ENCODE data around the gene ZNF446.
"Not testable (repeated sequence)": the region's sequence is repeated elsewhere in the genome, so short reads cannot be mapped to it uniquely, and the experiment has no call there.

The ZNF446 gene

GRCh38 chr19:58440556-58440955 is 35.6 kb upstream of the ZNF446 start:
- peak overlapping the region; percentile 76 to 81 for H3K27ac ChIP-seq
- intact Hi-C loops (cut with DNase I; ENCODE audit: low total_unique reads), result no loop called here

GRCh38 chr19:58442986-58443385 is 33.2 kb upstream of the ZNF446 start:
- H3K4me1 ChIP-seq, result peaks cover 0 to 17% (median 11%) of the 10 kb centered on the region in 4 donors
- peaks cover 1 to 11% (median 4%) of the 10 kb centered on the region in 3 donors for H3K36me3 ChIP-seq
- H3K4me3 ChIP-seq; H3K27ac ChIP-seq; H3K27me3 ChIP-seq; DNase-seq; intact Hi-C loops (cut with DNase I; ENCODE audit: low total_unique reads): not testable (repeated sequence)
- H3K9me3 ChIP-seq, result peaks cover 0 to 16% (median 12%) of the 10 kb centered on the region in 3 donors

More at GRCh38 chr19:58440556-58440955, 35.6 kb upstream of the ZNF446 start:
- Histone ChIP-seq H3K36me3 (peaks cover 26 to 35% (median 28%) of the 10 kb centered on the region in 3 donors), H3K27me3 (no peaks in the 10 kb centered on the region), H3K4me1 (peaks cover 0 to 17% (median 11%) of the 10 kb centered on the region in 4 donors), H3K9me3 (peaks cover 0 to 40% (median 37%) of the 10 kb centered on the region in 3 donors), H3K4me3 (peak overlapping the region; percentile 56 to 57)
- TF ChIP-seq CTCF (IDR thresholded peaks at IDR 0.05), result no peak
- DNase-seq, result peak in 1 of 2 donors; percentile 66

- H3K9me3 ChIP-seq; H3K4me3 ChIP-seq; H3K27ac ChIP-seq; intact Hi-C loops (cut with DNase I; ENCODE audit: low total_unique reads); DNase-seq; H3K36me3 ChIP-seq: not testable (repeated sequence)
- Histone ChIP-seq H3K27me3 (peaks cover 0 to 13% of the 10 kb centered on the region in 2 donors), H3K4me1 (peaks cover 0 to 14% (median 5%) of the 10 kb centered on the region in 4 donors)
Observed at GRCh38 chr19:58448860-58449259, 27.3 kb upstream of the ZNF446 start.

- H3K9me3 ChIP-seq; DNase-seq; intact Hi-C loops (cut with DNase I; ENCODE audit: low total_unique reads); H3K4me3 ChIP-seq; H3K27ac ChIP-seq: not testable (repeated sequence)
- H3K4me1 ChIP-seq, result peaks cover 0 to 14% (median 5%) of the 10 kb centered on the region in 4 donors
- H3K27me3 ChIP-seq, result peaks cover 0 to 13% of the 10 kb centered on the region in 2 donors
- H3K36me3 ChIP-seq, result peaks cover 0 to 15% (median 11%) of the 10 kb centered on the region in 3 donors
Observed at GRCh38 chr19:58449980-58450379, 26.2 kb upstream of the ZNF446 start.

- H3K36me3 ChIP-seq, result peaks cover 0 to 22% (median 16%) of the 10 kb centered on the region in 3 donors
- DNase-seq, result no peak
- H3K4me3 ChIP-seq, result peak overlapping the region; percentile 75 to 82
- intact Hi-C loops (cut with DNase I; ENCODE audit: low total_unique reads), result no loop called here
- H3K27me3 ChIP-seq, result peaks cover 0 to 13% of the 10 kb centered on the region in 2 donors
- peaks cover 0 to 14% (median 5%) of the 10 kb centered on the region in 4 donors for H3K4me1 ChIP-seq
- no peaks in the 10 kb centered on the region for H3K9me3 ChIP-seq
- H3K27ac ChIP-seq, result peak overlapping the region; percentile 68 to 81
- TF ChIP-seq CTCF (IDR thresholded peaks at IDR 0.05), result no peak
Observed at GRCh38 chr19:58450856-58451357, 25.2 kb upstream of the ZNF446 start.

DNA sequence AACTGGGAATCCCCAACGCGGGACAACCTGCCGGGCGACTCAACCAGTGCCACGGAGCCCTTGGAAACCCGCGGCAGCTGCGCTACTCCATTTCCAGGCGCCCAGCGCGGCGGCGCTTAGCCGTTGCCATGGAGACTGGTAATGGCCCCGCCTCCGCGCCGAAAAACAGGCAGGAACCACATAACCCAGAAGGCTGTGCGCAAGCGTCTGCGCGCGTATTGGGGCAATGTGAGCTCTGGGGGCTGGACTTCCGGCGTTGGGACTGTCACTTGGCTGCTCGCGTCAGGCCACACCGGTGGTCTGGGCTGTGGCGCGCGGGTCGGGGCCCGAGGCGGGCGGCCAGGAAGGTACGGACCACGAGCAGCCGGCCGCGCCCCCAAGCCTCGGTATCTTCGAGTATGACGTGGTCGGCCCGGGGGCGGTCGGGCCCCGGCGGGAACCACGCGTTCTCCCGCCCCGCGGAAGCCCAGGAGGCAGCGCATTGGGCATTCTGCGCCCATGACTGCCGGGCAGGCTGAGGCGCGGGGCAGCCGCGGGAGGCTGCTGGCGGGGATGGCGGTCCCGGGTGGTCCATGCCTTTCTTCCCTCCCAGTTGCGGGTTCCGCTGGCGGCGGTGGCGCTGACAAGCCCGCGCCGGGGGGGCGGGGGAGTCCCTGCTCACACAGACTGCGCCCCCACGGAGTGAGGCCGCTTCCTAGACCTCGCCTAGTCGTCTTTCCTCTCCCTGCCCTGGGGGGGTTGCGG is 24.6 kb upstream of the ZNF446 start, which contains the start of gene ZNF324B:
Gene ZNF324B (plus strand): TSS at position 265 of the 744 bp plus-strand sequence. CDS start 2,080 bp downstream, outside the sequence.
- intact Hi-C loops (cut with DNase I; ENCODE audit: low total_unique reads), result no loop called here
- DNase-seq, result peak; percentile 97 to 98
- H3K4me3 ChIP-seq, result peak within 1 kb of the TSS; percentile 75 to 82
- TF ChIP-seq CTCF (IDR thresholded peaks at IDR 0.05), result peak in 1 of 2 experiments; percentile 3
- peaks cover 0 to 13% of the 10 kb centered on the region in 2 donors for H3K27me3 ChIP-seq
- peak within 1 kb of the TSS; percentile 68 to 81 for H3K27ac ChIP-seq
- no peaks in the 10 kb centered on the region for H3K9me3 ChIP-seq
- peaks cover 6 to 28% (median 22%) of the 10 kb centered on the region in 3 donors for H3K36me3 ChIP-seq
- peaks cover 0 to 14% (median 5%) of the 10 kb centered on the region in 4 donors for H3K4me1 ChIP-seq

GRCh38 chr19:58453743-58454142 is 22.4 kb upstream of the ZNF446 start:
- no peak overlapping the region for H3K4me3 ChIP-seq
- no peak for DNase-seq
- no peak for TF ChIP-seq CTCF (IDR thresholded peaks at IDR 0.05)
- H3K27me3 ChIP-seq, result peaks cover 0 to 7% of the 10 kb centered on the region in 2 donors
- H3K4me1 ChIP-seq, result peaks cover 0 to 14% (median 5%) of the 10 kb centered on the region in 4 donors
- intact Hi-C loops (cut with DNase I; ENCODE audit: low total_unique reads), result no loop called here
- no peaks in the 10 kb centered on the region for H3K9me3 ChIP-seq
- peaks cover 10 to 50% (median 36%) of the 10 kb centered on the region in 3 donors for H3K36me3 ChIP-seq
- H3K27ac ChIP-seq, result no peak overlapping the region
